Loucy (cell line): Measurements from ENCODE around the gene TLNRD1.
"Not testable (repeated sequence)": the region's sequence is repeated elsewhere in the genome, so short reads cannot be mapped to it uniquely, and the experiment has no call there.

Source experiments
- H2AFZ ChIP-seq: fragments of 200-600 bp; sonication (generic); 2 replicates; pipeline ENCODE4 v1.6.0; 2016; ENCODE audit warnings: antibody characterized with exemption, mild to moderate bottlenecking, low read length, moderate library complexity
- H3F3A ChIP-seq: fragments of 200-600 bp; 2 replicates; pipeline ENCODE4 v1.6.0; 2016; ENCODE audit warnings: antibody characterized with exemption, low read depth, mild to moderate bottlenecking
- H3K27me3 ChIP-seq: fragments of 200-600 bp; sonication (generic); 2 replicates; pipeline ENCODE4 v1.6.1; 2014; ENCODE audit warnings: low read length, mild to moderate bottlenecking; ENCODE audit not compliant: insufficient read depth, poor library complexity, severe bottlenecking
- H3K36me3 ChIP-seq: fragments of 200-600 bp; sonication (generic); 2 replicates; pipeline ENCODE4 v1.6.1; 2016; ENCODE audit warnings: low read length; ENCODE audit not compliant: insufficient read depth
- H3K4me1 ChIP-seq: fragments of 200-600 bp; sonication (generic); 2 replicates; pipeline ENCODE4 v1.5.1; 2014; ENCODE audit warnings: low read length, mild to moderate bottlenecking; ENCODE audit not compliant: insufficient read depth, poor library complexity, severe bottlenecking
- H3K4me2 ChIP-seq: fragments of 200-600 bp; sonication (generic); 2 replicates; pipeline ENCODE4 v1.6.0; 2014; ENCODE audit warnings: antibody characterized with exemption, low read length, low read depth, mild to moderate bottlenecking; ENCODE audit not compliant: poor library complexity, severe bottlenecking
- H3K4me3 ChIP-seq: fragments of 200-600 bp; sonication (generic); 2 replicates; pipeline ENCODE4 v1.5.1; 2014; ENCODE audit warnings: low read length, mild to moderate bottlenecking, mixed read lengths; ENCODE audit not compliant: poor library complexity, severe bottlenecking
- H3K79me2 ChIP-seq: fragments of 200-600 bp; sonication (generic); 2 replicates; pipeline ENCODE4 v1.6.1; 2014; ENCODE audit warnings: low read length; ENCODE audit not compliant: insufficient read depth
- H3K9ac ChIP-seq: fragments of 200-600 bp; sonication (generic); 2 replicates; pipeline ENCODE4 v1.6.0; 2014; ENCODE audit warnings: mild to moderate bottlenecking, low read depth, low read length, moderate library complexity; ENCODE audit not compliant: poor library complexity, severe bottlenecking
- H3K9me2 ChIP-seq: fragments of 200-600 bp; sonication (generic); replicated peaks from 2 replicates; pipeline ENCODE4 v1.6.1; 2016; ENCODE audit warnings: low read depth, low read length, mixed read lengths
- H3K9me3 ChIP-seq: fragments of 200-600 bp; sonication (generic); 2 replicates; pipeline ENCODE4 v1.6.1; 2014; ENCODE audit warnings: mild to moderate bottlenecking, antibody characterized with exemption, low read length, low read depth; ENCODE audit not compliant: insufficient read depth
- H4K20me1 ChIP-seq: fragments of 200-600 bp; sonication (generic); 2 replicates; pipeline ENCODE4 v1.6.0; 2014; ENCODE audit warnings: antibody characterized with exemption, low read length, mild to moderate bottlenecking; ENCODE audit not compliant: insufficient read depth, poor library complexity, severe bottlenecking
- CTCF ChIP-seq: fragments of 200-600 bp; sonication (generic); conservative IDR thresholded peaks from 2 replicates; pipeline ENCODE4 v1.5.1; 2014; ENCODE audit warnings: mild to moderate bottlenecking, antibody characterized with exemption, low read length
- EZH2phosphoT487 ChIP-seq: fragments of 200-600 bp; IDR thresholded peaks from 2 replicates; pipeline ENCODE4 v1.6.1; 2018; ENCODE audit warnings: antibody characterized with exemption, mild to moderate bottlenecking, moderate library complexity, borderline replicate concordance

Gene TLNRD1

GRCh38 chr15:80953953-80954778 is 46.6 kb upstream of the TLNRD1 start:
- Histone ChIP-seq H3K9ac (no peak overlapping the region), H3K9me2 (no peaks in the 10 kb centered on the region), H3K36me3 (peaks cover 12% of the 10 kb centered on the region; the same call in 1 of the 2 replicates), H3F3A (no peaks in the 10 kb centered on the region), H3K4me3 (no peak overlapping the region), H4K20me1 (no peaks in the 10 kb centered on the region), H3K9me3 (no peaks in the 10 kb centered on the region), H3K27me3 (no peaks in the 10 kb centered on the region), H3K79me2 (no peaks in the 10 kb centered on the region), H2AFZ (no peak overlapping the region), H3K4me1 (no peaks in the 10 kb centered on the region), H3K4me2 (no peak overlapping the region)
- no peak for TF ChIP-seq CTCF
- TF ChIP-seq EZH2phosphoT487, result no peak

GRCh38 chr15:80955571-80956452 is 44.9 kb upstream of the TLNRD1 start:
- H4K20me1 ChIP-seq, H3K4me2 ChIP-seq, H3K4me1 ChIP-seq, H3K79me2 ChIP-seq, H3F3A ChIP-seq, H3K9ac ChIP-seq, H3K9me3 ChIP-seq, H3K9me2 ChIP-seq, H2AFZ ChIP-seq, H3K4me3 ChIP-seq, H3K27me3 ChIP-seq: not testable (repeated sequence)
- H3K36me3 ChIP-seq, result peaks cover 10% of the 10 kb centered on the region; the same call in 1 of the 2 replicates

GRCh38 chr15:80957556-80957955 is 43.2 kb upstream of the TLNRD1 start:
- no peaks in the 10 kb centered on the region for H3K79me2 ChIP-seq
- H3K4me1 ChIP-seq, result no peaks in the 10 kb centered on the region
- peaks cover 5% of the 10 kb centered on the region; the same call in 1 of the 2 replicates for H3K36me3 ChIP-seq
- H3K9ac ChIP-seq, result no peak overlapping the region
- H3K9me3 ChIP-seq, result no peaks in the 10 kb centered on the region
- H3K4me2 ChIP-seq, result no peak overlapping the region
- H2AFZ ChIP-seq, result no peak overlapping the region
- no peaks in the 10 kb centered on the region for H3K9me2 ChIP-seq
- no peaks in the 10 kb centered on the region for H3F3A ChIP-seq
- H3K4me3 ChIP-seq, result no peak overlapping the region
- TF ChIP-seq CTCF (no peak), EZH2phosphoT487 (no peak)
- no peaks in the 10 kb centered on the region for H3K27me3 ChIP-seq
- H4K20me1 ChIP-seq, result no peaks in the 10 kb centered on the region
